Endothelial cell of umbilical vein (primary cell): ENCODE results near the gene TNNT3. TPM values are rescaled to one million over a fixed set of nuclear protein-coding genes. Genes with fewer than 3 reads are reported as not detected.

Experiments
- BruUV-seq: library from RNA; stranded (reverse); fragments of 400-500 nt; replicated peaks from 2 replicates; lab custom pipeline; 2021; lab: Mats Ljungman, UMichigan
- CTCF ChIA-PET: fragments of 300-600, 350-600 bp; sonication (Branson Sonifier 250); formaldehyde crosslinking; loops from one replicate; lab custom pipeline; 2021; ENCODE audit warnings: antibody characterized with exemption, inconsistent platforms; lab: Charles Lee
- POLR2A ChIA-PET: fragments of 300-600, 350-600 bp; sonication (Branson Sonifier 250); formaldehyde crosslinking; loops from one replicate; lab custom pipeline; 2021; ENCODE audit warnings: antibody characterized with exemption, inconsistent platforms; lab: Charles Lee
- DNase-seq: peaks from one replicate; pipeline ENCODE4 v3.0.0-alpha.2; 2011; ENCODE audit warnings: low read depth, low spot score
- FAIRE-seq: peaks from 2 replicates; lab custom pipeline; 2011; peaks lifted over from hg19 to GRCh38; lab: Jason Lieb, UNC
- H2AFZ ChIP-seq: 2 replicates; pipeline ENCODE4 v1.6.0; 2012; ENCODE audit warnings: low read depth, low read length, control low read depth, inconsistent platforms
- H3K27ac ChIP-seq: 2 replicates; pipeline ENCODE4 v1.5.1; 2011; ENCODE audit warnings: low read depth, mild to moderate bottlenecking, control low read depth, low read length, moderate library complexity; ENCODE audit not compliant: insufficient read depth
- H3K27me3 ChIP-seq, 2 experiments: 2 replicates each; pipeline versions ENCODE4 v1.6.0 to v1.6.1; 2011; ENCODE audit warnings: low read length in 2 of 2, mixed read lengths in 1 of 2; ENCODE audit not compliant: control insufficient read depth in 2 of 2, insufficient read depth in 2 of 2
- H3K36me3 ChIP-seq, 2 experiments: 2 replicates in 1 of 2; 3 replicates in 1 of 2; pipeline ENCODE4 v1.5.1; 2011; ENCODE audit warnings: low read length in 2 of 2, mild to moderate bottlenecking in 1 of 2, moderate library complexity in 1 of 2; ENCODE audit not compliant: control insufficient read depth in 2 of 2, insufficient read depth in 2 of 2; ENCODE audit errors: extremely low read depth in 1 of 2
- H3K4me1 ChIP-seq: 3 replicates; pipeline ENCODE4 v1.5.1; 2011; ENCODE audit warnings: mild to moderate bottlenecking, low read length; ENCODE audit not compliant: control insufficient read depth, insufficient read depth; ENCODE audit errors: extremely low read depth
- H3K4me2 ChIP-seq: 2 replicates; pipeline ENCODE4 v1.6.1; 2011; ENCODE audit warnings: low read length, control low read depth, mixed read lengths; ENCODE audit not compliant: insufficient read depth
- H3K4me3 ChIP-seq, 3 experiments: fragments of 200-600 bp in 1 of 3; sonication (generic), shearing (Covaris generic) in 1 of 3; replicated peaks in 1 of 3; 2 replicates each; pipeline ENCODE4 v1.5.1; 2011 to 2016; ENCODE audit warnings: control low read depth in 3 of 3, low read length in 3 of 3, mild to moderate bottlenecking in 2 of 3, inconsistent platforms in 1 of 3, low read depth in 1 of 3, moderate library complexity in 1 of 3; ENCODE audit not compliant: insufficient read depth in 1 of 3
- H3K79me2 ChIP-seq: 2 replicates; pipeline ENCODE4 v1.6.0; 2012; ENCODE audit warnings: low read length, inconsistent platforms; ENCODE audit not compliant: control insufficient read depth, insufficient read depth
- H3K9ac ChIP-seq: replicated peaks from 2 replicates; pipeline ENCODE3; 2011; ENCODE audit warnings: low read length, control low read depth; ENCODE audit not compliant: insufficient read depth; ENCODE audit errors: extremely low read depth
- H3K9me1 ChIP-seq: replicated peaks from 3 replicates; pipeline ENCODE4 v1.6.0; 2011; ENCODE audit warnings: mild to moderate bottlenecking, low read length; ENCODE audit not compliant: control insufficient read depth, insufficient read depth; ENCODE audit errors: extremely low read depth
- H3K9me3 ChIP-seq: replicated peaks from 2 replicates; pipeline ENCODE4 v1.5.1; 2012; ENCODE audit warnings: low read length, inconsistent platforms; ENCODE audit not compliant: control insufficient read depth, insufficient read depth
- H4K20me1 ChIP-seq: replicated peaks from 2 replicates; pipeline ENCODE3; 2011; ENCODE audit warnings: mild to moderate bottlenecking, low read length; ENCODE audit not compliant: control insufficient read depth, insufficient read depth; ENCODE audit errors: extremely low read depth
- CTCF ChIP-seq, 2 donors: IDR thresholded peaks; 1 replicate in 1 of 2; 2 replicates in 1 of 2; pipeline ENCODE4 v1.5.1; 2011; ENCODE audit warnings: low read length in 2 of 2, mild to moderate bottlenecking in 2 of 2, moderate library complexity in 2 of 2, control low read depth in 1 of 2, inconsistent platforms in 1 of 2, low read depth in 1 of 2; ENCODE audit not compliant: insufficient read depth in 1 of 2; ENCODE audit errors: extremely low read depth in 1 of 2
- EZH2 ChIP-seq: IDR thresholded peaks from 2 replicates; pipeline ENCODE4 v1.6.1; 2012; ENCODE audit warnings: borderline replicate concordance, low read depth, mild to moderate bottlenecking, moderate library complexity, low read length, inconsistent platforms; ENCODE audit not compliant: severe bottlenecking
- FOS ChIP-seq: IDR thresholded peaks from 2 replicates; pipeline ENCODE4 v1.6.1; 2011; ENCODE audit warnings: mild to moderate bottlenecking, low read length, moderate library complexity, borderline replicate concordance; ENCODE audit not compliant: insufficient read depth
- MAX ChIP-seq: IDR thresholded peaks from 2 replicates; pipeline ENCODE4 v1.6.1; 2011; ENCODE audit not compliant: insufficient read depth, insufficient read length
- MYC ChIP-seq: IDR thresholded peaks from one replicate; pipeline ENCODE4 v1.6.1; 2011; ENCODE audit warnings: mild to moderate bottlenecking, low read depth, low read length
- POLR2AphosphoS5 ChIP-seq: IDR thresholded peaks from 2 replicates; pipeline ENCODE4 v1.6.1; 2012; ENCODE audit warnings: low read depth, mild to moderate bottlenecking, control low read depth, low read length, moderate library complexity; ENCODE audit not compliant: insufficient read depth
- dilution Hi-C: fragments of 300-500 bp; cut with MboI; formaldehyde crosslinking; loops from one replicate; pipeline ENCODE4 v1.15.0; 2019; ENCODE audit warnings: low sequenced_read_pairs; ENCODE audit not compliant: extremely low pct_ligation_motif_present
- intact Hi-C: fragments of 100-400 bp; cut with micrococcal nuclease; formaldehyde crosslinking; loops from one replicate; pipeline ENCODE4 v1.10.0; 2022
- polyA plus RNA-seq, 4 experiments: library from polyadenylated mRNA; depleted of rRNA in 3 of 4; stranded (reverse) in 3 of 4; unstranded in 1 of 4; fragments of >200 nt; gene quantifications; 2 replicates each; pipeline versions ENCODE4 v1.2.1 to v1.2.3, GENCODE V29; 2011 to 2012; ENCODE audit warnings: missing spikeins in 1 of 4
- total RNA-seq: library from RNA; stranded (reverse); gene quantifications from 2 replicates; pipeline ENCODE4 v1.2.3, GENCODE V29; 2021

TNNT3 gene
- total and polyA plus RNA-seq, 2 donors (not counting 3 experiments of a cell fraction or from before 2014, with no cell fraction given), result not detected

GRCh38 chr11:1899090-1899489 lies 20.4 kb upstream of the TNNT3 start:
- FAIRE-seq (no peak), DNase-seq (no peak)
- Histone ChIP-seq H3K4me2 (no peak overlapping the region), H3K36me3 (no peaks in the 10 kb centered on the region), H4K20me1 (no peaks in the 10 kb centered on the region), H2AFZ (no peak overlapping the region), H3K27me3 (peaks cover 17 to 23% of the 10 kb centered on the region in 2 experiments), H3K9me3 (no peaks in the 10 kb centered on the region), H3K4me3 (no peak overlapping the region), H3K27ac (no peak overlapping the region), H3K79me2 (no peaks in the 10 kb centered on the region), H3K9ac (no peak overlapping the region), H3K4me1 (no peaks in the 10 kb centered on the region), H3K9me1 (no peaks in the 10 kb centered on the region)
- POLR2A ChIA-PET, result no interaction called here
- no peak for TF ChIP-seq EZH2
- no peak for TF ChIP-seq CTCF (IDR thresholded peaks at IDR 0.05; ENCODE audit: extremely low read depth in 1 of 2, insufficient read depth in 1 of 2, low read depth in 1 of 2, low read length in 2 of 2)
- no peak for TF ChIP-seq MAX
- BruUV-seq, result no TSS peak
- dilution Hi-C loops, result no loop called here
- intact Hi-C loops, result no loop called here
- CTCF ChIA-PET, result interaction anchor here (0.7 to 3.7 kb wide), 3 partner anchors 17 to 257 kb away, joined by 3 to 21 read pairs (median 3); no protein-coding TSS in a partner anchor

GRCh38 chr11:1899686-1900085 lies 19.8 kb upstream of the TNNT3 start:
- Histone ChIP-seq H3K27me3 (peaks cover 17 to 23% of the 10 kb centered on the region in 2 experiments), H3K9ac (no peak overlapping the region), H3K4me2 (no peak overlapping the region), H2AFZ (no peak overlapping the region), H3K9me1 (no peaks in the 10 kb centered on the region), H4K20me1 (no peaks in the 10 kb centered on the region), H3K27ac (no peak overlapping the region), H3K4me1 (no peaks in the 10 kb centered on the region), H3K4me3 (no peak overlapping the region), H3K79me2 (no peaks in the 10 kb centered on the region), H3K36me3 (no peaks in the 10 kb centered on the region), H3K9me3 (no peaks in the 10 kb centered on the region)
- BruUV-seq, result no TSS peak
- intact Hi-C loops, result no loop called here
- ChIA-PET POLR2A (no interaction called here), CTCF (interaction anchor here (0.7 to 3.7 kb wide), 3 partner anchors 17 to 257 kb away, joined by 3 to 21 read pairs (median 3); no protein-coding TSS in a partner anchor)
- dilution Hi-C loops, result no loop called here
- TF ChIP-seq MAX, result no peak
- TF ChIP-seq MYC, result no peak
- TF ChIP-seq POLR2AphosphoS5, result no peak
- no peak for TF ChIP-seq FOS
- FAIRE-seq, result no peak
- peak; percentile 46 for DNase-seq
